ENCODE measurements around the gene NPTN.
"Not testable (repeated sequence)": the region's sequence is repeated elsewhere in the genome, so short reads cannot be mapped to it uniquely, and the experiment has no call there.

The NPTN gene

GRCh38 chr15:73600413-73601335 is 32.5 kb downstream of the NPTN start:
- no peak for DNase-seq

GRCh38 chr15:73599934-73600333 is 33.3 kb downstream of the NPTN start:
- DNase-seq: no peak

GRCh38 chr15:73598530-73599160 is 34.5 kb downstream of the NPTN start:
- no peak for DNase-seq

- no peak for DNase-seq
Measured at GRCh38 chr15:73597036-73597638, 36.1 kb downstream of the NPTN start.

GRCh38 chr15:73596174-73596573 is 37.0 kb downstream of the NPTN start:
- no peak for DNase-seq

- DNase-seq: peak; percentile 33
Measured at GRCh38 chr15:73594109-73594508, 39.1 kb downstream of the NPTN start.

- DNase-seq: peak; percentile 67
Measured at GRCh38 chr15:73593304-73594074, 39.7 kb downstream of the NPTN start.

GRCh38 chr15:73590263-73590662 is 42.9 kb downstream of the NPTN start:
- DNase-seq: no peak

- DNase-seq: no peak
Measured at GRCh38 chr15:73589766-73590165, 43.4 kb downstream of the NPTN start.

GRCh38 chr15:73585871-73586654 is 47.1 kb downstream of the NPTN start:
- DNase-seq: no peak

GRCh38 chr15:73584699-73585420 is 48.3 kb downstream of the NPTN start:
- DNase-seq: no peak

GRCh38 chr15:73583544-73583943 is 49.6 kb downstream of the NPTN start:
- no peak for DNase-seq

- DNase-seq: no peak
Measured at GRCh38 chr15:73582851-73583379, 50.3 kb downstream of the NPTN start.

GRCh38 chr15:73578026-73578425 is 55.2 kb downstream of the NPTN start:
- DNase-seq: no peak

- not testable (repeated sequence) for DNase-seq
Measured at GRCh38 chr15:73577593-73577992, 55.6 kb downstream of the NPTN start.

GRCh38 chr15:73575636-73576247 is 57.4 kb downstream of the NPTN start:
- DNase-seq: peak; percentile 62

GRCh38 chr15:73573572-73573971 is 59.6 kb downstream of the NPTN start:
- no peak for DNase-seq

- no peak for DNase-seq
Measured at GRCh38 chr15:73573037-73573436, 60.2 kb downstream of the NPTN start.

- no peak for DNase-seq
Measured at GRCh38 chr15:73572296-73572695, 60.9 kb downstream of the NPTN start.

- peak; percentile 75 for DNase-seq
Measured at GRCh38 chr15:73571346-73571745, 61.8 kb downstream of the NPTN start.

Data from DMS79 treated with DMSO at 0.1 percent for 48 hours (cell line).